Breast epithelium (tissue), 3 donors: Measurements from ENCODE around the gene IFNK.

ENCODE experiments used
- CTCF ChIP-seq, 3 donors: fragments of 450-650 bp; IDR thresholded peaks; one replicate each; pipeline ENCODE4 v1.5.1; 2016 to 2017; ENCODE audit warnings: antibody characterized with exemption in 3 of 3, mild to moderate bottlenecking in 3 of 3, moderate library complexity in 3 of 3
- POLR2A ChIP-seq: fragments of 450-650 bp; IDR thresholded peaks from one replicate; pipeline ENCODE4 v1.6.1; 2016; ENCODE audit warnings: antibody characterized with exemption, mild to moderate bottlenecking, moderate library complexity
- POLR2AphosphoS5 ChIP-seq, 3 donors: sonication (generic); formaldehyde crosslinking; IDR thresholded peaks; one replicate each; pipeline ENCODE4 v1.6.1; 2017; ENCODE audit warnings: antibody characterized with exemption in 3 of 3

GRCh38 chr9:27571011-27571410, 46.9 kb downstream of the IFNK start:
- no peak for TF ChIP-seq POLR2AphosphoS5 (IDR thresholded peaks at IDR 0.05)
- TF ChIP-seq CTCF (IDR thresholded peaks at IDR 0.05): no peak
- TF ChIP-seq POLR2A: no peak
